ENCODE results near the gene SLMAP.

DNA sequence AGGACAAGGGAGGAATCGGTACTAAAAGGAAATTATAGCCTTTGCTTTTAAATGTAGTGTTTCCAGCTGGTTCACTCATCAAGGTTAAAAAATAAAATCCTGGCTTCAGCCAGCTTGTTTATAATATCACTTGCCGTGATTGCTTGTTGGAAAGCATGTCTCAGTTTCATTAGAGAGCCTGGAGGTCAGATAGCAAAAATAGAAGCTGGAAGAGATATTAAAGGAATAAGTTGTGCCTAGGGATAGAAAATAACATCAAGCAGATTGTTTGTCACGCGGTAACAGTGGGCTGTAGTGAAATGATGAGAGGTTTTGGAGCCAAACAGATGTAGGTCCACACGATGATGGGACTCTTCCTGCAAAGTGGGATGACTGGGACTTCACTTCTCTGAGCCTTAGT, 17.7 kb upstream of the SLMAP start:
- TF ChIP-seq, protein P1, sequence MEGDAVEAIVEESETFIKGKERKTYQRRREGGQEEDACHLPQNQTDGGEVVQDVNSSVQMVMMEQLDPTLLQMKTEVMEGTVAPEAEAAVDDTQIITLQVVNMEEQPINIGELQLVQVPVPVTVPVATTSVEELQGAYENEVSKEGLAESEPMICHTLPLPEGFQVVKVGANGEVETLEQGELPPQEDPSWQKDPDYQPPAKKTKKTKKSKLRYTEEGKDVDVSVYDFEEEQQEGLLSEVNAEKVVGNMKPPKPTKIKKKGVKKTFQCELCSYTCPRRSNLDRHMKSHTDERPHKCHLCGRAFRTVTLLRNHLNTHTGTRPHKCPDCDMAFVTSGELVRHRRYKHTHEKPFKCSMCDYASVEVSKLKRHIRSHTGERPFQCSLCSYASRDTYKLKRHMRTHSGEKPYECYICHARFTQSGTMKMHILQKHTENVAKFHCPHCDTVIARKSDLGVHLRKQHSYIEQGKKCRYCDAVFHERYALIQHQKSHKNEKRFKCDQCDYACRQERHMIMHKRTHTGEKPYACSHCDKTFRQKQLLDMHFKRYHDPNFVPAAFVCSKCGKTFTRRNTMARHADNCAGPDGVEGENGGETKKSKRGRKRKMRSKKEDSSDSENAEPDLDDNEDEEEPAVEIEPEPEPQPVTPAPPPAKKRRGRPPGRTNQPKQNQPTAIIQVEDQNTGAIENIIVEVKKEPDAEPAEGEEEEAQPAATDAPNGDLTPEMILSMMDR (IDR thresholded peaks at IDR 0.05; ENCODE audit: low read length): no peak
- TF ChIP-seq EZH2 (optimal IDR thresholded peaks at IDR 0.05; ENCODE audit: low read depth, low read length): no peak

Measured in MM.1S (cell line).